ENCODE results near the gene FAM209B. TPM values are rescaled to one million over a fixed set of nuclear protein-coding genes. Genes with fewer than 3 reads are reported as not detected.

FAM209B gene
- polyA plus RNA-seq, 1 donor from 2014 or later, result 1.1 TPM

DNA sequence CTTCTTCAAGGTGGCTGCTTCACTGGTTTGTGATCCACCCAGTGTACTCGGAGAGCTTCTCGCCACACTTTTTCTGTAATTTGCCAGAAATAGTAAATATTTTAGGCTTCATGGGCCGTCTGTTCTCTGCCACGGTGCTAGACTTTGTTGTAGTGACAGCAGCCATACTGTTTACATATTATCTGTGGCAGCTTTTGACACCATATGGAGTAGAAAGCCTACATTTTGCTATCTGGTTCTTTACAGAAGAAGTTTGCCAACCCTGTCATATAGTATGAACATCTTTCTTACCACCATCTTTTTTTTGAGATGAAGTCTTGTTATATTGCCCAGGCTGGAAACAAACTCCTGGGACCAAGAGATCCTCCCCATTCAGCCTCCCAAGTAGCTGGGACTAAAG, 32.5 kb downstream of the FAM209B start:
- Histone ChIP-seq H4K20me1 (ENCODE audit: insufficient read depth) (no peaks in the 10 kb centered on the region), H3F3A (ENCODE audit: insufficient read depth, low read length, poor library complexity, severe bottlenecking) (no peaks in the 10 kb centered on the region), H3K9ac (ENCODE audit: low read length) (no peak overlapping the region), H3K4me2 (ENCODE audit: low read length) (no peak overlapping the region), H3K9me3 (ENCODE audit: low read length) (no peaks in the 10 kb centered on the region), H3K36me3 (ENCODE audit: insufficient read depth, low read length) (no peaks in the 10 kb centered on the region), H3K27ac (ENCODE audit: low read length) (no peak overlapping the region), H2AFZ (ENCODE audit: low read depth, low read length) (no peak overlapping the region), H3K79me2 (replicated peaks; ENCODE audit: insufficient read depth, low read length) (no peaks in the 10 kb centered on the region), H3K4me3 (ENCODE audit: low read length) (no peak overlapping the region), H3K27me3 (ENCODE audit: insufficient read depth, low read depth, low read length) (no peaks in the 10 kb centered on the region), H3K9me2 (ENCODE audit: insufficient read depth, low read length) (no peaks in the 10 kb centered on the region)
- TF ChIP-seq CTCF (IDR thresholded peaks at IDR 0.05; ENCODE audit: poor library complexity, severe bottlenecking), result no peak
- TF ChIP-seq SMC3 (conservative IDR thresholded peaks at IDR 0.05; ENCODE audit: poor library complexity), result no peak
- no peak for TF ChIP-seq EP300 (conservative IDR thresholded peaks at IDR 0.05; ENCODE audit: poor library complexity, severe bottlenecking)
- TF ChIP-seq POLR2AphosphoS5 (IDR thresholded peaks at IDR 0.05), result no peak
- no peak for TF ChIP-seq MXI1 (conservative IDR thresholded peaks at IDR 0.05; ENCODE audit: poor library complexity, severe bottlenecking)
- no peak for TF ChIP-seq RAD21 (conservative IDR thresholded peaks at IDR 0.05)
- TF ChIP-seq EZH2 (IDR thresholded peaks at IDR 0.05; ENCODE audit: borderline replicate concordance, insufficient read depth, low read length, poor library complexity, severe bottlenecking), result no peak
- TF ChIP-seq REST (IDR thresholded peaks at IDR 0.05; ENCODE audit: borderline replicate concordance), result no peak
- TF ChIP-seq TAF1 (IDR thresholded peaks at IDR 0.05; ENCODE audit: low read depth), result no peak

DNA sequence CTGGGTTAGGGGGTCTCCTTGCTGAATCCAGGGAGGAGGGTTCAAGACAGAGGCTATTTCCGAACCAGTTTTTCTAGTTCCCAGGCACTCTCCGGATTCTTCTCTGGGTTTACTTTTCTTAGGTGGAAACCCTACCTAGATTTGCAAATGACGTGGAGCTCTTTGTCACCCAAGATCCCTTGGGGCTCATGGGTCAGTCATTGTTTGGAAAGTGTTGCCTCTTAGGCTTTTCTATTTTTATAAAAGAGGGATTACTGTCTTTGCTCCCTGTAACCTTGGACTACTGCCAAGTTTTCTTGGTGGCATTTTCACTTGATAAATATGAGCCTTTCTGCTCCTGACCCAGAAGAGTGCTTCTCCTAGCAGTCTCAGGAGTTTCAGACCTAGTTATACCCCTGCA, 33.6 kb downstream of the FAM209B start:
- Histone ChIP-seq H3K27ac (ENCODE audit: low read length) (no peak overlapping the region), H3K4me2 (ENCODE audit: low read length) (no peak overlapping the region), H3K9me3 (ENCODE audit: low read length) (no peaks in the 10 kb centered on the region), H3F3A (ENCODE audit: insufficient read depth, low read length, poor library complexity, severe bottlenecking) (no peaks in the 10 kb centered on the region), H2AFZ (ENCODE audit: low read depth, low read length) (no peak overlapping the region), H3K9ac (ENCODE audit: low read length) (no peak overlapping the region), H3K79me2 (replicated peaks; ENCODE audit: insufficient read depth, low read length) (no peaks in the 10 kb centered on the region), H3K9me2 (ENCODE audit: insufficient read depth, low read length) (no peaks in the 10 kb centered on the region), H3K4me3 (ENCODE audit: low read length) (no peak overlapping the region), H4K20me1 (ENCODE audit: insufficient read depth) (no peaks in the 10 kb centered on the region), H3K36me3 (ENCODE audit: insufficient read depth, low read length) (no peaks in the 10 kb centered on the region), H3K27me3 (ENCODE audit: insufficient read depth, low read depth, low read length) (no peaks in the 10 kb centered on the region)
- TF ChIP-seq TAF1 (IDR thresholded peaks at IDR 0.05; ENCODE audit: low read depth) (no peak), SMC3 (conservative IDR thresholded peaks at IDR 0.05; ENCODE audit: poor library complexity) (no peak)

- no peaks in the 10 kb centered on the region for H3K9me2 ChIP-seq (ENCODE audit: insufficient read depth, low read length)
- no peaks in the 10 kb centered on the region for H3K79me2 ChIP-seq (replicated peaks; ENCODE audit: insufficient read depth, low read length)
- no peak overlapping the region for H3K4me2 ChIP-seq (ENCODE audit: low read length)
- H3F3A ChIP-seq (ENCODE audit: insufficient read depth, low read length, poor library complexity, severe bottlenecking), result no peaks in the 10 kb centered on the region
- H2AFZ ChIP-seq (ENCODE audit: low read depth, low read length), result no peak overlapping the region
- no peaks in the 10 kb centered on the region for H3K9me3 ChIP-seq (ENCODE audit: low read length)
- H3K4me3 ChIP-seq (ENCODE audit: low read length), result no peak overlapping the region
- no peak overlapping the region for H3K27ac ChIP-seq (ENCODE audit: low read length)
- H3K27me3 ChIP-seq (ENCODE audit: insufficient read depth, low read depth, low read length), result no peaks in the 10 kb centered on the region
- no peak overlapping the region for H3K9ac ChIP-seq (ENCODE audit: low read length)
- no peak for TF ChIP-seq SMC3 (conservative IDR thresholded peaks at IDR 0.05; ENCODE audit: poor library complexity)
- no peak for TF ChIP-seq EZH2 (IDR thresholded peaks at IDR 0.05; ENCODE audit: borderline replicate concordance, insufficient read depth, low read length, poor library complexity, severe bottlenecking)
- TF ChIP-seq MXI1 (conservative IDR thresholded peaks at IDR 0.05; ENCODE audit: poor library complexity, severe bottlenecking), result no peak
- TF ChIP-seq REST (IDR thresholded peaks at IDR 0.05; ENCODE audit: borderline replicate concordance), result no peak
- no peak for TF ChIP-seq RAD21 (conservative IDR thresholded peaks at IDR 0.05)
- no peak for TF ChIP-seq POLR2AphosphoS5 (IDR thresholded peaks at IDR 0.05)
- TF ChIP-seq TAF1 (IDR thresholded peaks at IDR 0.05; ENCODE audit: low read depth), result no peak
- no peak for TF ChIP-seq EP300 (conservative IDR thresholded peaks at IDR 0.05; ENCODE audit: poor library complexity, severe bottlenecking)
- TF ChIP-seq CTCF (IDR thresholded peaks at IDR 0.05; ENCODE audit: poor library complexity, severe bottlenecking), result no peak
- H4K20me1 ChIP-seq (ENCODE audit: insufficient read depth), result no peaks in the 10 kb centered on the region
- H3K36me3 ChIP-seq (ENCODE audit: insufficient read depth, low read length), result no peaks in the 10 kb centered on the region
Observed at GRCh38 chr20:56570832-56571231, 37.8 kb downstream of the FAM209B start.

Measured in neural cell (in vitro differentiated cells).